ENCODE results near the gene KRT34.

GRCh38 chr17:41340494-41340893, 41.6 kb downstream of the KRT34 start:
- TF ChIP-seq POLR2A (IDR thresholded peaks at IDR 0.05) (no peak), CTCF (IDR thresholded peaks at IDR 0.05) (no peak)

Data from vagina (tissue), 2 donors.